Measurements from ENCODE around the gene HHIPL1. TPM values are rescaled to one million over a fixed set of nuclear protein-coding genes. Genes with fewer than 3 reads are reported as not detected.

The HHIPL1 gene
- total RNA-seq, 1 experiment from 2014 or later: 2.1 TPM

GRCh38 chr14:99605299-99605961, 39.5 kb upstream of the HHIPL1 start:
- no TSS peak for BruUV-seq (replicated peaks)
- Histone ChIP-seq H3K4me3 (ENCODE audit: low read depth in 2 of 2, low read length in 2 of 2) (peak overlapping the region; percentile 73 to 74), H3K4me1 (ENCODE audit: control insufficient read depth, insufficient read depth, low read length) (peaks cover 14% of the 10 kb centered on the region), H3K36me3 (ENCODE audit: control insufficient read depth, insufficient read depth, low read length) (peaks cover 2% of the 10 kb centered on the region; the same call in 1 of the 2 replicates), H3K27ac (ENCODE audit: low read length) (peak overlapping the region; percentile 80), H3K9me3 (ENCODE audit: control insufficient read depth, insufficient read depth, low read depth, low read length) (no peaks in the 10 kb centered on the region), H3K27me3 (ENCODE audit: control insufficient read depth, insufficient read depth, low read length) (no peaks in the 10 kb centered on the region)
- intact Hi-C loops (cut with micrococcal nuclease; ENCODE audit: unreplicated experiment): no loop called here
- in situ Hi-C loops (cut with HindIII; ENCODE audit: low pct_unique_long_range_greater_than_20kb, low sequenced_read_pairs): no loop called here
- POLR2A ChIA-PET: interaction anchor here (0.5 to 0.7 kb wide), 2 partner anchors 25 to 701 kb away, joined by 3 to 6 read pairs; no protein-coding TSS in a partner anchor
- no peak for TF ChIP-seq TCF7L2 (IDR thresholded peaks at IDR 0.05; ENCODE audit: low read depth, low read length)
- no peak for TF ChIP-seq REST (IDR thresholded peaks at IDR 0.05; ENCODE audit: insufficient read depth in 1 of 2, low read depth in 2 of 2, low read length in 1 of 2)
- TF ChIP-seq SIN3A (IDR thresholded peaks at IDR 0.05; ENCODE audit: borderline replicate concordance, insufficient read depth, low read depth, low read length): 0 out of 2 replicates have a peak, but pooled peaks have one; percentile 20
- no peak for DNase-seq (ENCODE audit: low read depth, low spot score)
- CTCF ChIA-PET: interaction anchor here (0.5 to 0.7 kb wide), 2 partner anchors 11 to 87 kb away, joined by 3 to 4 read pairs; no protein-coding TSS in a partner anchor
- ATAC-seq: peak; percentile 6; the same call in 1 of the 2 replicates

- ChIA-PET POLR2A (no interaction called here), CTCF (no interaction called here)
- intact Hi-C loops (cut with micrococcal nuclease; ENCODE audit: unreplicated experiment): no loop called here
- ATAC-seq (no peak), DNase-seq (ENCODE audit: low read depth, low spot score) (no peak)
- no peaks in the 10 kb centered on the region for H3K27me3 ChIP-seq (ENCODE audit: control insufficient read depth, insufficient read depth, low read length)
- BruUV-seq (replicated peaks): no TSS peak
- in situ Hi-C loops (cut with HindIII; ENCODE audit: low pct_unique_long_range_greater_than_20kb, low sequenced_read_pairs): no loop called here
- TF ChIP-seq REST (IDR thresholded peaks at IDR 0.05; ENCODE audit: insufficient read depth in 1 of 2, low read depth in 2 of 2, low read length in 1 of 2) (no peak), TCF7L2 (IDR thresholded peaks at IDR 0.05; ENCODE audit: low read depth, low read length) (no peak), POLR2AphosphoS5 (IDR thresholded peaks at IDR 0.05; ENCODE audit: low read depth, low read length) (no peak), CTCF (IDR thresholded peaks at IDR 0.05) (no peak), SIN3A (IDR thresholded peaks at IDR 0.05; ENCODE audit: borderline replicate concordance, insufficient read depth, low read depth, low read length) (no peak)
- H3K4me1 ChIP-seq (ENCODE audit: control insufficient read depth, insufficient read depth, low read length): peaks cover 4% of the 10 kb centered on the region; the same call in 1 of the 2 replicates
- H3K27ac ChIP-seq (ENCODE audit: low read length): peak overlapping the region; percentile 66; the same call in 1 of the 2 replicates
- H3K9me3 ChIP-seq (ENCODE audit: control insufficient read depth, insufficient read depth, low read depth, low read length): no peaks in the 10 kb centered on the region
- peaks cover 2% of the 10 kb centered on the region; the same call in 1 of the 2 replicates for H3K36me3 ChIP-seq (ENCODE audit: control insufficient read depth, insufficient read depth, low read length)
- H3K4me3 ChIP-seq (ENCODE audit: low read depth in 2 of 2, low read length in 2 of 2): no peak overlapping the region
These were observed 38.6 kb upstream of the HHIPL1 start for GRCh38 chr14:99606359-99606758.
